RPMI7951 (cell line): Measurements from ENCODE around the gene SMPDL3A. TPM values are rescaled to one million over a fixed set of nuclear protein-coding genes. Genes with fewer than 3 reads are reported as not detected.

Experiments
- DNase-seq: peaks from one replicate; pipeline ENCODE4 v3.0.0-alpha.2; 2012; ENCODE audit warnings: low read depth
- total RNA-seq: library from RNA; depleted of rRNA; stranded (reverse); fragments of >200 nt; shearing (Covaris generic); gene quantifications from 2 replicates; pipeline ENCODE4 v1.2.3, GENCODE V29; 2014

The SMPDL3A gene
- total RNA-seq, 1 experiment from 2014 or later: 4.0 TPM

DNA sequence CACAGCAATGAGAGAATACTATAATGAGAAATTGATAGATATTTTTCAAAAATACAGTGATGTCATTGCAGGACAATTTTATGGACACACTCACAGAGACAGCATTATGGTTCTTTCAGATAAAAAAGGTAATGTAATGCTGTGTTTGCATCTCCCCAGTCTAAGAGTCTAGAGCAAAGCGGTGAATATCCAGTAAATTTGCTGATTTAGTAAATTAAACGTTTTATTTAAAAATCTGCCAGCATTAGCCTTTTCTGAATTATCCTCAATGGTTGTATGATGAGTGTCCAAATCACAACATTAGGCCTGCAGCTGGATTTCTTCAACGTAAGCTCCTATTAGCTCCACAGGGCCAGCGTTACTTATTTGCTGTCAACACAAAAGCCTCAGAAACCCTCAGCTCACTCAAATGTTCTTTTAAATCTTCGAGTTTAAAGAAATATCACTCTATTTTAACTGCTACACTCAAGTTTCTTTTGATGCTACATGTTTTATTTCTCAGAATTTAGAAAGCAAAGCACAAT is 16.0 kb downstream of the SMPDL3A start:
- no peak for DNase-seq

GRCh38 chr6:122806291-122806690 is 17.2 kb downstream of the SMPDL3A start:
- DNase-seq: no peak

DNA sequence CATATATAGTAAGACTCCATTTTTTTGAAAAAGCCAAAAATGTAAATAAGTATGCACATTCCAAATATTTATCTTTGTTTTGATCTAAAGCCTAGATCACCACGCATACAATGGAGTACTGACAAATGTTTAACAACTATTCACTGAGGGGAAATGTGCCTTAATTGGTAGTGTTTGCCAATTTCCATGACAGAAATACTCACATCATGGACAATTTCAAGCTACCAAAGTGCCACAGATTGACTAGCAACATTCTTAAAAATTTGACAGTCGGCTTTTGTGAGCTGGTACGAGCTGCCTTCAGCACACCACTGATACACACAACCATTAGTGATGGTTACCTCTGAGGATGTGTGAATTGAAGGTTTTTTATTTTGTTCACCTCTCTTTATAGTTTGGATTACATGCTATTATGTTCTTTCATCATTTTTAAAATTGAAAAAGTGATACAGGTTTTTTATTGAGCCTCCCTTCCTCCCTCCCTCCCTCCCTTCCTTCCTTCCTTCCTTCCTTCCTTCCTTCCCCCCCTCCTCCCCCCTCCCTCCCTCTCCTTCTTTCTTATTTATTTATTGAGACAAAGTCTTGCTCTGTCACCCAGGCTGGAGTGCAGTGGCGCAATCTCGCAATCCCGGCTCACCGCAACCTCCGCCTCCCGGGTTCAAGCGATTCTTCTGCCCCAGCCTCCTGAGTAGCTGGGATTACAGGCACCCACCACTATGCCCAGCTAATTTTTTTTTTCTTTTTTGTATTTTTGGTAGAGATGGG is 19.2 kb downstream of the SMPDL3A start:
- DNase-seq: no peak

DNA sequence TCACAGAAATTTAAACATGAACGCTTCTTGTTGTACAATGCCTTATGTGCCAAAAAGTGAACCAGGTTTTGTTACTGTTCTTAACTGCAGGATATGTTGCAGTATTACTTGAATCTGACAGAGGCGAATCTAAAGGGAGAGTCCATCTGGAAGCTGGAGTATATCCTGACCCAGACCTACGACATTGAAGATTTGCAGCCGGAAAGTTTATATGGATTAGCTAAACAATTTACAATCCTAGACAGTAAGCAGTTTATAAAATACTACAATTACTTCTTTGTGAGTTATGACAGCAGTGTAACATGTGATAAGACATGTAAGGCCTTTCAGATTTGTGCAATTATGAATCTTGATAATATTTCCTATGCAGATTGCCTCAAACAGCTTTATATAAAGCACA is 19.9 kb downstream of the SMPDL3A start:
- no peak for DNase-seq

DNA sequence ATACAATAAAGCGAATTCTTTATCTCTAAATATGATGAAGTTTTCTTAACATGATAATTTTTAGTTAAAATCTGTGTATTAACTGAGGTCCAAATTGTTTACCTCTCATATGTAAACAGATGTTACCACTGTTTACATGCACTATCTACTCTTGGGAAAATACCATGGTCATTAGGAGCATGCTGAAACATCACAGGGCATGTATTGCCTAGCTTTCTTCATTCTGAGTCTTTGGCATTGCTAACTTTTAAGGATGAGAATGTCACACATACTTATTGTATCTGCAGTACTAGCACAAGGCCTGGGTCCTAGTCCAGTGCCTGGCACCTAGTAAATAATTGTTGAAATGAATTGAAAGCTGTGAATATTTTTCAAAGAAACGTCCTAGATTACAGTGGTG is 20.6 kb downstream of the SMPDL3A start:
- DNase-seq: no peak

- DNase-seq: no peak
Observed at GRCh38 chr6:122810189-122810588, 21.1 kb downstream of the SMPDL3A start.

GRCh38 chr6:122817358-122817757 is 28.3 kb downstream of the SMPDL3A start:
- no peak for DNase-seq

GRCh38 chr6:122817766-122818165 is 28.7 kb downstream of the SMPDL3A start:
- no peak for DNase-seq

DNA sequence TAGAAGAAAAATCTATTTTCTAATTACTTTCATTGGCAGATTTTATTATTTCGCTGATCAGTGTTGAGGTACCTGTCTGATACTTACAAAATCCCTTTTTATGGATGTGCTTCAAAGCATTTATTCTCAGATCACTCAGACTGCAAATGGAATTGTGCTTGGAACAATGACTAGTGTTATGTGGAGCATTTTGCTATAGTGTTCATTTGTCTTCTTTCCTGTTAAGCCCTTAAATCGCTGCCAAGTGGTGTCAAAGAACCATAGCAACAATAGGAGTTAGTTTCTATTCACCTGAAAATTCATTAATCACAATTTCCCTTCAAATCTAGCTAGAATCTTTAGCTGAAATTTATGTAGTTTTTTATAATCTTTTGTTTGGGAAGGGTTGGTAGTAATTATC is 29.8 kb downstream of the SMPDL3A start:
- no peak for DNase-seq

GRCh38 chr6:122821095-122821494 is 32.0 kb downstream of the SMPDL3A start:
- no peak for DNase-seq

- no peak for DNase-seq
Observed at GRCh38 chr6:122825163-122825562, 36.1 kb downstream of the SMPDL3A start.

DNA sequence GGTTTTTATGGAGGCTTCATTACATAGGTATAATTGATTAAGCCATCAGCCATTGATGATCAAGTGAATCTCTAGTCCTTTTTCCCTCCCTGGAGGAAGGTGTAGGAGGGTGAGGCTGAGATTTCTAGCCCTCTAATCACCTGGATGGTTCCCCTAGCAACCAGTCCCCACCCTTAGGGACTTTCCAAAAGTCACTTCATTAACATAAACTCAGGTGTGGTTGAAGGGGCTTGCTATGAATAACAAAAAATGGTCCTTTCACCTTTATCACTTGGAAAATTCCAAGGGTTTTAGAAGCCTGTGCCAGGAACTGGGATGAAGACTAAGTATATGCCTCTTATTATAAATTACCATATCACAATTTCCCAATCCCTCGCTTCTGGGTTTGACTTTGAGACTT is 40.4 kb downstream of the SMPDL3A start:
- no peak for DNase-seq

GRCh38 chr6:122831511-122831910 is 42.5 kb downstream of the SMPDL3A start:
- no peak for DNase-seq

DNA sequence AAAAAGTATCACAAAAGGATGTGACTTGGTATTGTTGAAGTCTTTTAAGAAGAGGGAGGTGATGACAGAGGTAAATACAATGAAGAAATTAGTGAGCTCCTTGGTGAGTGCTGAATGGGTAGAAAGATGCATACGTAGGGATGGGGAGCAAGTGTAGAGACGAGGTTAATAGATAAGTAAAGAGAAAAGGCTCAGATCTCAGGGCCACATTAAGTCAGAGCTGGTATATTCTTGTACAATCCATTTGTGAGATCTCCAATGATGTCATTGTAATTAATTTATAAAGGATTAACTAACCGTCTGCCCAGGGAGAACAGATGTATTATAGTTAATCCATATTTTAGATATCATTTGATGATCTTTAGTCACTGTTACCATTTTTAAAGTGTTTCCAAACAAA is 43.4 kb downstream of the SMPDL3A start:
- DNase-seq: no peak

- DNase-seq: peak; percentile 47
Observed at GRCh38 chr6:122833021-122833491, 44.0 kb downstream of the SMPDL3A start.

GRCh38 chr6:122838060-122838780 is 49.2 kb downstream of the SMPDL3A start:
- DNase-seq: peak; percentile 4

DNA sequence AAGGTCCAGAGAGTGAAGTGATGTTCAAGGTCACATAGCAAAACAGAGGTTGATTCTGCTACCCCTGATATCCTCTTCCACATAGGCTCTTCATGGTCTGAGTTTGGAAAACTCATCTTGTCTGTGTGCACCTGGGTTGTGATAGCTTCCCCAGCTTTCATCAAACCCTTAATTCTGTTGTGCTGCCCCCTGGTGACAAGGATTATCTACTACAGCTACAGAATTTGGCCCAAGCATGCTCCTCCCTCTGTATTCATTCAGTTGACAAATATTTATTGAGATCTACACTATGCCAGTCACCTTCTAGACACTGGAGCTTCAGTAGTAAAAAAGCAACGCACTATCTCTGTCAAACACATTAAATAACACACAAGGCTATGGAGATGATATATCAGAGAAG is 50.4 kb downstream of the SMPDL3A start:
- DNase-seq: peak; percentile 42

GRCh38 chr6:122839906-122840305 is 50.8 kb downstream of the SMPDL3A start:
- no peak for DNase-seq

- DNase-seq: no peak
Observed at GRCh38 chr6:122845464-122845863, 56.4 kb downstream of the SMPDL3A start.

GRCh38 chr6:122845916-122846612 is 57.0 kb downstream of the SMPDL3A start:
- peak; percentile 32 for DNase-seq

- DNase-seq: no peak
Observed at GRCh38 chr6:122853259-122853995, 64.4 kb downstream of the SMPDL3A start.
